GM19240 (cell line): Measurements from ENCODE around the gene ORC4.

Experiments used
- DNase-seq: peaks from one replicate; pipeline ENCODE4 v3.0.0; 2011; ENCODE audit warnings: low spot score; ENCODE audit not compliant: insufficient read length

The ORC4 gene

GRCh38 chr2:147934881-147935620 lies 85.5 kb downstream of the ORC4 start:
- no peak for DNase-seq

GRCh38 chr2:147933931-147934330 lies 86.6 kb downstream of the ORC4 start:
- DNase-seq, result no peak

DNA sequence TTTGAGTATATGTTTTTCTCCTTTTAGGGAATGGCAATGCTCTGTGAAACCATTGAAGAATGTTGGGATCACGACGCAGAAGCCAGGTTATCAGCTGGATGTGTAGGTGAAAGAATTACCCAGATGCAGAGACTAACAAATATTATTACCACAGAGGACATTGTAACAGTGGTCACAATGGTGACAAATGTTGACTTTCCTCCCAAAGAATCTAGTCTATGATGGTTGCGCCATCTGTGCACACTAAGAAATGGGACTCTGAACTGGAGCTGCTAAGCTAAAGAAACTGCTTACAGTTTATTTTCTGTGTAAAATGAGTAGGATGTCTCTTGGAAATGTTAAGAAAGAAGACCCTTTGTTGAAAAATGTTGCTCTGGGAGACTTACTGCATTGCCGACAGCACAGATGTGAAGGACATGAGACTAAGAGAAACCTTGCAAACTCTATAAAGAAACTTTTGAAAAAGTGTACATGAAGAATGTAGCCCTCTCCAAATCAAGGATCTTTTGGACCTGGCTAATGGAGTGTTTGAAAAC lies 93.4 kb downstream of the ORC4 start:
- no peak for DNase-seq

DNA sequence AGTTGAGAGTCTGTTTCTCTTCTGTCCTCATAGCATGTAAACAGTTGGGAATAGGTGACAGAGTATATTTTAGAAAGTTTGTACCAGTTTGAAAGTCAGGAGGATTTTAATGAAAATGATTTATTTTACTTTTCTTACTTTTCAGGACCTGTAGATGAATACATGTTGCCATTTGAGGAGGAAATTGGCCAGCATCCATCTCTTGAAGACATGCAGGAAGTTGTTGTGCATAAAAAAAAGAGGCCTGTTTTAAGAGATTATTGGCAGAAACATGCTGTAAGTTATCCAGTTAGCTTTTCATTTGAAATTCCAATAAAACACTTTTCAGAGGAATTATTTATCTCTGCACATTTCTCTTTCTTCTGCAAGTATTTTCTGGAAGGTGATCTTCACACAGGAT lies 94.7 kb downstream of the ORC4 start:
- no peak for DNase-seq

GRCh38 chr2:147924647-147925046 lies 95.9 kb downstream of the ORC4 start:
- DNase-seq, result no peak

GRCh38 chr2:147923846-147924245 lies 96.7 kb downstream of the ORC4 start:
- no peak for DNase-seq

GRCh38 chr2:147917161-147917560 lies 103.4 kb downstream of the ORC4 start:
- DNase-seq, result no peak

DNA sequence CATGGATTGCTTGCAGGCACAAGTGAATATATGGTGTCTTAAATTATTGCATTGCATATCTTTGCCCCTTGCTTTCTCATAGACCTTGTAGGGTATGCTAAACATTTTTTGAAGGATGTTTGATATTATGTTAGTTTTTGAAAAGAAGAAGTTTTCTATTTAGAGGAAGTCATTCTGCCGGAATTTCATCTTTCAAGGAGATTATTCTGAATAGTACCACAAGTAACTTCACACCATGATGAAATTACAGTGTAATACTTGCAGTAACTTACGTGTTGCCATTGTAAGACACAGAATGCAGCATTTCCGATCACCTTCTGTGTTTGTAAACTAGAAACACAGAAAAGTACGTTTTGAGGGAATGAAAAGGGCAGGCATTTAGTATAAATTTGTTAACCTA lies 103.8 kb downstream of the ORC4 start:
- no peak for DNase-seq

DNA sequence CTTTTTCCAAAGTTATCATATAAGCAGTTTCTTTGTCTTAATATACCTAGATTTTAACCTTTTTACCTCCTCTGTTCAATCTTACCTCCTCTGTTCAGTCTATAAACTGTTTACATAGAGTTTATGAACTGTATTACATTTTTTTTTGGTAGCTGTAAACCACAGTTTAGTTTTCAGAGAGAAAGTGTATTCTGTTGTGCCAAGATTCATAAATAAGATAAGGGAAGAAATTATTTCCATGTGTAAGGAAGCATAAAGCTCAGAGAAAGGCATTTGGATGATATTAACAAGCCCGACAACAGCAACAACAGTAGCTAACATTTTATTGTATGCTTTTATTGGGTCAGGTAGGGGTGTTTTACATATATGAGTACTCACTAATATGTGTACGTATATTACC lies 104.5 kb downstream of the ORC4 start:
- no peak for DNase-seq

DNA sequence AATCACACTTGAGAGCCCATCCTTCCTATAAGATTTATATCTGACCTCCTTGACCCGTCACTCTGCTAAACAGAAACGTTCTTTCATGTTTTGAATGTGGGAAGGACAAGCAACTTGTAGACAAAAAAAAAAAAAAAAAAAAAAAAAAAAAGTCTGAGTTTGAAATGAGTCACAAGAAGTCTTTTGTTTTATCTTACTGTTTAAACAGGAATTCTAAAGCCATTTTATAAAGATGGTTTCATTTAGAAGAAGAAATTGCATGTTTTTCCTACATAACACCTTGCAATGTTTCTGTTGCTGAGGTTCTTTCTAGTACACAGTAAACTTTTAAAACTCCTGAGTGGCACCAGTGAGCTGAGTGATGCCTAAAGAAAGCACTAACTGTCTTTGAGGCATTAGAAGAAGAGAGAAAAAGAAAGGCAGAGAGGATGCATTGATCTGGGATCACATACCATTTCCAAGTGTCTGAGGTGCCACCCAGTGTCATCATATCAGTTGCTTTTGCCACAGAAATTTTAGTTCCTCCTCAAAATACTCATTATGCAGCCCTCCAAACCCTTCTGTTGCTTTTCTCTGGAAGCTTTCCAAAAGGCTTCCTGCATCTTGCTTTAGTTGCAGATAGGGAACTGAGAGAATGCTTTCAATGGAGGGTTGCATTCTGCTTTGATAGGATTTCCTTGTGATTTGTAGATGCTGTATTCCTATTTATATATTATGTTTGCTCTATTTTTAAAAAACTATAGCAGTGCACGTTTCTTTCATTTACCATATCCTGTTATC lies 106.6 kb downstream of the ORC4 start:
- DNase-seq, result no peak

DNA sequence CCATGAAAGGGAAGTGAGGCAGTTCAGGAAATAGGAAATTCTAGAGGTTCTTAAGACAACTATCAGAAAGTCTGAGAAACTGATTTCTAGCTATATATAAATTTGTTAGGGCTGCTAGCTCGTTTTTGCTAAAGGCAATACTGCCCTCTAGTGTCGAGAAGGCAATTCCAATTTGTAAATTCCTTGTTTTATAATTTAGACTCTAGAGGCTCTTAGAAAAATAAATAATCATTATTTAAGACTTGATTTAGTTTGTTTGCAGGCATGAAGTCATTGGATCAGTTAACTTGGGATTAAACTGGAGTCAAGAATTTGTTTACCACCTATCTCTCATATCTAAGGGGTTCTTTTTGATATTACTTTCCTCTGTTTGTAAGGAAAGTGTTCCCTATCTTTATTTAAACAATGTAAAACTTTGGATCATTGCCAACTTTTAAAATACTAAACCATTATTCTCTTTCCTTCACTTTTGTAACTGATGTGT lies 109.5 kb downstream of the ORC4 start:
- no peak for DNase-seq

GRCh38 chr2:147909178-147909577 lies 111.4 kb downstream of the ORC4 start:
- no peak for DNase-seq

DNA sequence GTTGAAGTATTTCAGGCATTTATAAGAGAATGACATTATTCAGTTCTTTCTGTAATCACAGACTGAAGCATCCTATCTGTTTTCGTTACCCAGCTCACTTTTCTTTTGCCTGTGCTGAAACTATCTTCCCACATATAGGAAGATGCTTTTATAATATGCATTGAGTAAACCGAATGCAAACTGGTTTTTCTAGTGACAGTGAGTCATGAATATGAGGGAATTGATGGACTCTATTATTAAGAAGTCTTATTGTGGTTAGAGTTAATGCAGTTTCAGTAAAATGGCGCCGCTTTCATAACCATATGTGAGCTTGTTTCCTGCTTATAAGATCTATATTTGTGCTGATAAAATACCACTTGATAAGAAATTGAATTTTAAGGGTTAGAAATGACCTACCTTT lies 116.5 kb downstream of the ORC4 start:
- DNase-seq, result no peak

DNA sequence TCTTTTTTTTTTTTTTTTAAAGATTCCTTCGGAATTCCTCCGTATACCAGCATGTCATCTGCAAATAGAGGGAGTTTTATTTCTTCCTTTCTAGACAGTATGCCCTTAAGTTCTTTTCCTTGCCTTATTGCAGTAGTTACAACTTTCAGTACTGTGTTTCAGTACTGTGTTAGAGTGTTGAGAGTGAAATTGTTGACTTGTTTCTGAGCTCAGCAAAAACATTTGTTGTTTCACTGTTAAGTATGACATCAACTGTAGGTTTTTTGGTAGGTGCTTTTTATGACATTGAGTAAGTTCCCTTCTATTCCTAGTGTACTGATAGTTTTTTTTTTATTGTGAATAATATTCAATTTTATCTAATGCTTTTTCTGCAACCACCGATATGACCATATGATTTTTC lies 131.9 kb downstream of the ORC4 start:
- no peak for DNase-seq

DNA sequence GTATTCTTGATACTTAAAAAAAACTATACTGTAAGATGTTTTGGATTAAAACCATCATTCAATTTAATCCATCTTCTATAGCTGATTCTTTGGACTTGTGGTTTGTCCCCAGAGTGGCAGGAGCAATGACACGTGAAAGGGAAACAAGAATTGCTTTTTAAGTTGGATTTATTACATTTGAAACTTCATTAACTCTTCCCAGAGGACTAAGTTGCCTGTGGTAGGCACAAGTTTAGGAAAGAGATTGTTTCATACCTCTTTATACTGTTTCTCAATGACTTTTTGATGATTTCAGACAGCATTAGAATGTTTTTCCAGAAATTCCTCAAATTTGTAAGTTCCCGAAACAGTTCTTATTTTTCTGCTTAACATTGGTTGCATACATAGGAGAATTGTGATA lies 134.4 kb downstream of the ORC4 start:
- no peak for DNase-seq

DNA sequence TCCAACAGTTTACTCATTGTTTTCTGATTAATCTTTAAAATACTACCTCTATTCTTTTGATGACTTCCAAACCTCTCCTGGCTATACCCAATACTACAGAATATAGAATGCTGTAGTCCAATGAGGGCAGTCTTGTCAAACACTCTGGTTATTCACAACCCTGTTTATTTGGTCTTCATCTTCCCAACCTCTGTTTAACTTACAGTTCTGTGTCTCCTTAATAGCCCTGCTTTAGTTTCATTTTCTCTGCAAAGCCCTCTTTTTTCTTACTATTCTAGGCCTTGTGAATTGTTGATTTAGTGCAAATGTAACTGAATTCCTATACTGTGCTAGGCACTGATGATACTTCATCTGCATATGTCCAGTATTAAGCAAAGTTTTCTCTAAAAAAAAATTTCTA lies 135.7 kb downstream of the ORC4 start:
- no peak for DNase-seq

GRCh38 chr2:147882631-147883030 lies 137.9 kb downstream of the ORC4 start:
- DNase-seq, result no peak
